Omental fat pad (tissue), 4 donors: ENCODE data around the gene PALB2. TPM values are rescaled to one million over a fixed set of nuclear protein-coding genes. Genes with fewer than 3 reads are reported as not detected.

Experiments used
- ATAC-seq: fragments of 150-250 bp; one replicate; pipeline ENCODE4 v1.9.1; 2016; ENCODE audit warnings: mild to moderate bottlenecking, moderate library complexity; ENCODE audit not compliant: low FRiP score
- DNase-seq: peaks from one replicate; pipeline ENCODE4 v3.0.0-alpha.2; 2019; ENCODE audit warnings: low spot score
- total RNA-seq, 4 donors: library from RNA; depleted of rRNA; stranded (reverse); fragments of >200 nt; gene quantifications; one replicate each; pipeline ENCODE4 v1.1.0, GENCODE V29; 2016
- TF ChIP-seq, protein P1 (sequence below), 3 donors: fragments of 450-650 bp; IDR thresholded peaks; one replicate each; pipeline ENCODE4 v1.5.1; 2016 to 2017; ENCODE audit warnings: antibody characterized with exemption in 3 of 3, mild to moderate bottlenecking in 3 of 3, moderate library complexity in 2 of 3

The PALB2 gene
- total RNA-seq, result 10 to 100 TPM in 3 of 4 donors, 1 to 10 TPM in 1; 6.3 to 13.8 (median 11.9) TPM

DNA sequence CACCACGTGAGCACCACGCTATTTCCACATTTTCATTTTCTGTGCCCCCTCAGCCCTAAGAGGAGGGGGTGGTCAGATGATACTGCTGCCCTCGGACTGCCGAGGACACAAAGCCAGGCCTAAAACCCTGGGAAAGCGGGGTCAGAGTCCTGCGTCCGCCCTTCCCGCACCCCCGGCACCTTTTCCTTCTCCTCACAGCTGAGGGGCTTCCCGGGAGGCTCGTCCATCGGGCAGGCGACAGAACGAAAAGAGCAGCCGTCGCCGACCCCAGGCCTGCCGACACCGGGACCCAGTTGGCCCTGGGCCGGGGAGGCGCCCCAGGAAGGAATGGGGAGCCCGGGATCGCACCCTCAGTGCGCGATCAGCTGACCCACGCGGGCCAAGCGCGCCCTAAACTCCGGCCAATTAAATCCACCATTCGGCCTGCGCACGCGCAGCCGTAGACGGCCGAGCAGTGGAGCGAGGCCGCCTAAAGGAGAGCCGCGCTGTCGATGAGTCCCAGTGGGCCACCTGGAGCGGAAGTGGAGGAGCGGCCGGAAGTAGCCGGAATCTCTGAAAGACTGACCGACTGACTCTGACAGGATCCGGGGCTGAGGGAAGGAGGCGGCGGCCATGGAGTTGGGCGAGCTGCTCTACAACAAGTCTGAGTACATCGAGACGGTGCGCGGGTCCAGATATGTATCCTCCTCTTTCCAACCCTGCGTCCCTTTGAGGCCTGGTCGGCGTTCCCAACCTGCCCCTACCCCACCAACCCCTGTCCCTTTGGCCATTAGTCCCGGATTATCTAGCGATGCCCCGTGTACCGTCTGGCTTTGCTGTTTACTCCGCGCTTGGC, at the start of gene PALB2, which contains the start of gene DCTN5:
Gene PALB2, minus strand, starts transcription at position 380 of the 835 bp plus-strand sequence. Its CDS starts 153 bp downstream, at position 227.
Gene DCTN5, plus strand, starts transcription at position 536 of the 835 bp plus-strand sequence. Its CDS starts 77 bp downstream, at position 613.
- peak; percentile 73 for DNase-seq
- peak; percentile 99 for ATAC-seq
- TF ChIP-seq, protein P1, sequence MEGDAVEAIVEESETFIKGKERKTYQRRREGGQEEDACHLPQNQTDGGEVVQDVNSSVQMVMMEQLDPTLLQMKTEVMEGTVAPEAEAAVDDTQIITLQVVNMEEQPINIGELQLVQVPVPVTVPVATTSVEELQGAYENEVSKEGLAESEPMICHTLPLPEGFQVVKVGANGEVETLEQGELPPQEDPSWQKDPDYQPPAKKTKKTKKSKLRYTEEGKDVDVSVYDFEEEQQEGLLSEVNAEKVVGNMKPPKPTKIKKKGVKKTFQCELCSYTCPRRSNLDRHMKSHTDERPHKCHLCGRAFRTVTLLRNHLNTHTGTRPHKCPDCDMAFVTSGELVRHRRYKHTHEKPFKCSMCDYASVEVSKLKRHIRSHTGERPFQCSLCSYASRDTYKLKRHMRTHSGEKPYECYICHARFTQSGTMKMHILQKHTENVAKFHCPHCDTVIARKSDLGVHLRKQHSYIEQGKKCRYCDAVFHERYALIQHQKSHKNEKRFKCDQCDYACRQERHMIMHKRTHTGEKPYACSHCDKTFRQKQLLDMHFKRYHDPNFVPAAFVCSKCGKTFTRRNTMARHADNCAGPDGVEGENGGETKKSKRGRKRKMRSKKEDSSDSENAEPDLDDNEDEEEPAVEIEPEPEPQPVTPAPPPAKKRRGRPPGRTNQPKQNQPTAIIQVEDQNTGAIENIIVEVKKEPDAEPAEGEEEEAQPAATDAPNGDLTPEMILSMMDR (IDR thresholded peaks at IDR 0.05), result no peak

DNA sequence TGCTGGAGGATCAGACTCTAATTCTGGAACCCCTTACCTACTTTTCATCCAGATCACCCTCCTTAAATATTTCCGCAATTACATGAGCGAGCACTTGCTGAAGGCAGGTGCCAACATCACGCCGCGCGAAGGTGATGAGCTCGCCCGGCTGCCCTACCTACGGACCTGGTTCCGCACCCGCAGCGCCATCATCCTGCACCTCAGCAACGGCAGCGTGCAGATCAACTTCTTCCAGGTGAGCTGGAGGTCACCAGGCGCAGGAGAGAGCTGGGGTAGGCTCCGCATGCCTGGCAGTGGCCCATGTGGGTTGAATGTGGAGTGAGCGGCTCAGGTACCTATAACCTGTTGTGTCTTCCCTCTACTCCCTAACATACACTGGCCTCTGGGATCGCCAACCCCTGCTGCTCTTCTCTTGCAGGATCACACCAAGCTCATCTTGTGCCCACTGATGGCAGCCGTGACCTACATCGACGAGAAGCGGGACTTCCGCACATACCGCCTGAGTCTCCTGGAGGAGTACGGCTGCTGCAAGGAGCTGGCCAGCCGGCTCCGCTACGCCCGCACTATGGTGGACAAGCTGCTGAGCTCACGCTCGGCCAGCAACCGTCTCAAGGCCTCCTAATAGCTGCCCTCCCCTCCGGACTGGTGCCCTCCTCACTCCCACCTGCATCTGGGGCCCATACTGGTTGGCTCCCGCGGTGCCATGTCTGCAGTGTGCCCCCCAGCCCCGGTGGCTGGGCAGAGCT, 48.5 kb upstream of the PALB2 start:
- ATAC-seq, result no peak
- TF ChIP-seq, protein P1 (IDR thresholded peaks at IDR 0.05), result no peak
- DNase-seq, result no peak

DNA sequence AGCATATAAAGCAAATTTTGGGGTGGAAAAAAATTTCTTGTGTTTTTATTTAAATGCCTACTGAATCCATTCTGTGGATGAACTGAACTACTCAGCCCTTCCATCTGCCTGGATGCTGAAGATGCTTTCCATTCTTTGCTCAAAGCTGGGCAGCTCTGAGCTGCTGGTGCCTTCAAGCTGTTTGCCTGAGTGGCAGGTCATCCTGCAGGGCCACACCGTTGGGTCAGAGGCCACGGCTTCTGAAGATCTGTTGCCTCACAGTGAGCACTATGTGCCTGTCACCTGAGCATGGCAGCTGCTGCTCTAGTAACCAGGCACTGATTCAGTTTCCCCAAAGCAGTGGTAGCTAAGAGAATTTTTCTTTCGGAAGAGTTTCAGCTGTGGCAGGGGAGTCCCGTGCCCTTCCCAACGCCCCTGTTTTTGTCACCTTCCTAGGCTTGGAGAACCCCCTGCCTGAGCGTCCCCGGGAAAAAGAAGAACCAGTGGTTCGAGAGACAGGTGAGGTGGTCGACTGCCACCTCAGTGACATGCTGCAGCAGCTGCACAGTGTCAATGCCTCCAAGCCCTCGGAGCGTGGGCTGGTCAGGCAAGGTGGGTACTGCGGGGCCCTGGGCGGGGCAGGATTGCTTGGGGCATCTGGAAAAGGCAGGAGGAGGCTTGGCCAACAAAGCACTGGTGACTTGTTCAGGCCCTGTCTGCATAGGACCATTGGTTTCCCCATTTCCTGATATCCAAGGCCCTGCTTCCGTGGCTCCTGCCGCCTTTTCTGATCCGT, 46.1 kb upstream of the PALB2 start:
- ATAC-seq (no peak), DNase-seq (no peak)
- TF ChIP-seq, protein P1 (IDR thresholded peaks at IDR 0.05), result no peak

DNA sequence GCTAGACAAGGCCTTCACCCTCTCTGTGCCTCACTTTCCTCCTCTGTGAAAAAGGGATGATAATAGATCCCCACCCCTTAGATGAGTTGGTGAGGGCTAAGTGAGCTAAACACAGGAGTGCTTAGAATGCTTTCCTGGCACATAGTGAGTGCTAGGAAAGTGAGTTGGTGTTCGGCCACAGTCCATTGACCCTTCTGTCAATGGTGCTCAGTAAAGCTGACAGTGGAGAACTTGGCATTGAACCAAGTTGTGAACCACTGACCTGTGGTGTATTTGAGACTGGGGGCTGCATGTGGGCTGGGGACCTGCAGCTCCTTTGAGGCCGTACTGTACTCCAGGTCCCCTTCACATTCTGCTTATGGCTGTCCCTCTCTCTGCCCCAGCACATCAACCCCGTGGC, 42.4 kb upstream of the PALB2 start:
- TF ChIP-seq, protein P1 (IDR thresholded peaks at IDR 0.05), result no peak
- DNase-seq, result no peak
- ATAC-seq, result no peak

DNA sequence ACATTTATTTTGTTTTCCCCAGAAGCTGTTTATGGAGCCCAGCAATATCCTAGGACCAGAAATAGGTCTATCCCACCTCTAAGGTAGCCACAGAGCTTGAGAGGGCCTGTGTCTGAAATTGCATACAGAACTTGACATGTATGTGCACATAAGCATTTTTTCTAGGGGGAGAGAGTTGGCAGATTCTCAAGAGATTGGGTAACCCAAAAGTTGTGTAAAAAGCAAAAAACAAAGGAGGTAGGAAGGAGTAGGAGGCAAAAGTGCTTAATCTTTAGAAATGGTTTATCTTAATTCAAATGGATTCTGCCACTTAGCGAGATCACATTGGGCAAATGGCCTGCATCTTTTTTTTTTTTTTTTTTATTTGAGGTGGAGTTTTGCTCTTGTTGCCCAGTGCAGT, 41.1 kb upstream of the PALB2 start:
- TF ChIP-seq, protein P1 (IDR thresholded peaks at IDR 0.05), result no peak
- ATAC-seq, result no peak
- no peak for DNase-seq

DNA sequence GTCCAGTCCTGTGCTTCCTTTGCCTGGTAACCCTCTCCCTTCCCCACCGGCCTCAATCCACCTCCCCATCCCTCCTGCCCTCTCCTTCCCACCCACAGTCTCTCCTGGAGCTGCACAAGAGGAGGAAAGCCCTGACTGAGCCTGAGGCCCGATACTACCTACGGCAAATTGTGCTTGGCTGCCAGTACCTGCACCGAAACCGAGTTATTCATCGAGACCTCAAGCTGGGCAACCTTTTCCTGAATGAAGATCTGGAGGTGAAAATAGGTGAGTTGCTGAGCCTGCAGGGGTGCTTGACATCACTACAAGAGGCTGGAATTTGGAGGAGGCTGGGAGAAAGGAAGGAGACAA, 38.9 kb upstream of the PALB2 start:
- DNase-seq, result no peak
- no peak for ATAC-seq
- TF ChIP-seq, protein P1 (IDR thresholded peaks at IDR 0.05), result no peak
